Kidney glomerular epithelial cell (primary cell): ENCODE measurements around the gene HELT.
"Not testable (repeated sequence)": the region's sequence is repeated elsewhere in the genome, so short reads cannot be mapped to it uniquely, and the experiment has no call there.

Experiments
- DNase-seq: peaks from one replicate; lab custom pipeline; 2025; lab: John Stamatoyannopoulos, UW

HELT gene

DNA sequence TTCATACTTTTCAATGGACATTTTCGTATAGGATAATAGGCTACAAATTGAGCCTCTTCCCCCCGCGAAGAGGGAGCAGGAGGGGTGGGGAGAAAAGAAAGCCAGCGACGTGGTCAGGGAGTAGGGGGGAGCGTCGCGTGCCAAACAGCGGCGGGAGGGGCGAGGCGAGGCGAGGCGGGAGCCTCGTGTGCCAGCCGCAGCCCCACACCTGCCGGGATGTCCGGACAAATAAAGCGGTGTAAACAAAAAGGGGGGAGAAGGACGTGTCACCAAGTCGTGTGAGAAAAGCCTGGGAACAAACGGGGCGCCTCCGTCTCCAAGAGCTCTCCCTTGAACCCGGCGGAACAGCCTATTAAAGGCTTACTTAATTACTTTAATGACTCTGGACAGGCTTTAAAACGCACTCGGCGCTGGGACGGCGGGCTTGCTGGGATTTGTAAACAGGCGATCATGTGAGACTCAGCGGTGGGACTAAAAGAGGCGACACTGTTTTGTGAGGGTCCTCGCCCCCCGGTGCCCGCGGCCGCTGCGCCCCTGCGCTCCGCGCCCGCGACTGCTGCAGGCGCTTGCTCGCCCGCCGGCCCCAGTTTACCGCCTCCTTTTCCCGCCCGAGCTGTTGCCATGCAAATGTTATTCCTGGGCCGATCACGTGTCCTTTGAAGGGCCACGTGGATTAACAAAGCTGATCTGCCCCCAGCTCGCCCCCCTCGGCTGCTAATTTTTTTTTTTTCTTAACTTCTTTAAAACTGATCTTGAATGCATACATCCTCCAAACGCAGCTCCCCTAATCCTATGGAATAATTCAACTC lies at the start of gene HELT:
Gene HELT (plus strand): TSS at position 527 of the 809 bp plus-strand sequence. CDS start 439 bp downstream, outside the sequence.
- no peak for DNase-seq

- no peak for DNase-seq
Observed at GRCh38 chr4:184968784-184969201, 49.5 kb upstream of the HELT start.

GRCh38 chr4:184969610-184970009 lies 48.7 kb upstream of the HELT start:
- DNase-seq: no peak

GRCh38 chr4:184972991-184973390 lies 45.3 kb upstream of the HELT start:
- no peak for DNase-seq

DNA sequence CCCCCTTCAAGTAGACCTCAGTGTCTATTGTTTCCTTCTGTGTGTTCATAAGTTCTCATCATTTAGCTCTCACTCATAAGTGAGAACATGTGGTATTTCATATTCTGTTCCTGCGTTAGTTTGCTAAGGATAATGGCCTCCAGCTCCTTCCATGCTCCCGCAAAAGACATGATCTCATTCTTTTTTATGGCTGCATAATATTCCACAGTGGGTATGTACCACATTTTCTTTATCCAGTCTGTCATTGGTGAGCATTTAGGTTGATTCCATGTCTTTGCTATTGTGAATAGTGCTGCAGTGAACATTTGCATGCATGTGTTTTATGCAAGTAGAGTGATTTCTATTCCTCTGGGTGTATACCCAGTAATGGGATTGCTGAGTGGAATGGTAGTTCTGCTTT lies 41.9 kb upstream of the HELT start:
- not testable (repeated sequence) for DNase-seq

DNA sequence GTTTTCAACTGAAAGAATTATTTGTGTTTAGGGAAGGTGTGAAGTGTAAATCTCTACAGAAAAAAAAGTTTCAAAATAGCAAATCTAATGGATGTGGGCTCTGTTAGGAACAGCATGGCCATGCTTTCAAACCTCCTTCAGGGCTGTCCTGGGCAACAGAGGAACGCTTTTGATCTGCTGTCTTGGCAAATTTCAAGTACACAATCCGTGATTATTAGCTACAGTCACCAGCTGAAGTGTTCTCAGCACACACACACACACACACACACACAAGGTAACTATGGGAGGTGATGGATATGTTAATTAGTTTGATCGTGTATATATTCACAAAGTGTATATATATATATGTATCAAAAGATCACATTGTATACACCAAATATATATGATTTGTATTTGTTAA lies 40.5 kb upstream of the HELT start:
- DNase-seq: no peak

- DNase-seq: no peak
Observed at GRCh38 chr4:184978211-184978610, 40.1 kb upstream of the HELT start.

DNA sequence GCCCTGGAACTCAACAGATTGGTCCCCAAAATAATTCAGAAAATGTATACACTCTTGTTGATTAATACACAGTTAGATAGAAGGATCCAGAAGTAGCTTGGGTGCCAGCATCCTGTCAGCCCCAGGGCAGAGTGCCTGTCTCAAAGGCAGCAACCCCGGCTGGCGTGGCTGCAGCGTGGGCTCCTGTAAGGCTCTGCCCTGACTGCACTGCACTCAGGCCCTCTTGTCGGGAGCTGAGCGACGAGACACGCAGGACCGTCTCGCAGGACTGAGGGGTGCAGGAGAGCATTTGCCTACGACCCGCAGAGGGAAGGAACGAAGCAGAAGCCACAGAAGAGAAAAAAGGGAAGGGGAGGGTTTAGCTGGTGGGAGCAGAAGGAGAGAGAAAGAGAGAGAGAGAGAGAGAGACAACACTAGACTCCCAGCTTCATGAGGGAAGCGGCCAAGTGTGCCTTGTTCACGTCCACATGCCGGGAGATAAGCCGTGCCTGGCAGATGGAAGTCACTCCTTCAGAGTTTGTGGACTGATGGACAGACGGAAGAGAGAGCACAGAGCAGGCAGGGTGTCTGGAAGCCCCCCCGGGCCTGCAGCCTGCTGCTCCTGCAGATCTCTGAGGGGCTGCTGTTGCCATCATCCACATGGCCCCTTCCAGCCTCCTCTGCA lies 38.7 kb upstream of the HELT start:
- DNase-seq: no peak

GRCh38 chr4:184980261-184980660 lies 38.0 kb upstream of the HELT start:
- DNase-seq: no peak

DNA sequence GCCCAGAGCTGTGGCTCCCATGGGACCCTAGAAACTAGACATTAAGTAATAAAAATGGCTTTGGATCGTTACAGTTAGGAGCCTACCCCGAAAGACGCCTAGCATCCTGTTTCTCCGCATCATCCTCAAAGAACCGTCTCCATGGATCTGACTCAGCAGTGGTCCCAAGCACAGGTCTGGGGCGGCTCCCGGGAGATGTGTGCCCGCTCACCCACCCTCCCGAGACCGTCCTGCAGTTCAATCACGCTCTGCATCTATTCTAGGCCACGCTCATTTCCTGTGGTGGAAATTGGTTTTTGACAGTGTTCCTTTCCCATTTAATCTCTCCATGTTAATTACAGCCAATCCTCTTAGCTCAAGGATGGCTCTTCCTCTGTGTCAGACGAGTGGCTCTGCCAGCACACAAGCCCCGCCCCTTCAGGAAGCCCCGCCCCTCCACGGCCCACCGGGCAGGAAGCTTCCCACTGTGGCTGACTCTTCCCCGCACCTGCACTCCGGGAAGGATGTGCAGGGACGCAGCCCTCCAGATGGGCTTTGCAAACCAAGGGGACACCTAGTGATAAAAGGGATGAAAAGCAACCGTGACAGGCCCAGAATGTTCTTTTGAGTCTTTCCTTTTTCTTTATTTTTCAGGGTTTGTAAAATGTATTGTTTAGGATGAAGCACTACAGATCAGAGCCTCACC lies 34.5 kb upstream of the HELT start:
- peak; percentile 69 for DNase-seq

DNA sequence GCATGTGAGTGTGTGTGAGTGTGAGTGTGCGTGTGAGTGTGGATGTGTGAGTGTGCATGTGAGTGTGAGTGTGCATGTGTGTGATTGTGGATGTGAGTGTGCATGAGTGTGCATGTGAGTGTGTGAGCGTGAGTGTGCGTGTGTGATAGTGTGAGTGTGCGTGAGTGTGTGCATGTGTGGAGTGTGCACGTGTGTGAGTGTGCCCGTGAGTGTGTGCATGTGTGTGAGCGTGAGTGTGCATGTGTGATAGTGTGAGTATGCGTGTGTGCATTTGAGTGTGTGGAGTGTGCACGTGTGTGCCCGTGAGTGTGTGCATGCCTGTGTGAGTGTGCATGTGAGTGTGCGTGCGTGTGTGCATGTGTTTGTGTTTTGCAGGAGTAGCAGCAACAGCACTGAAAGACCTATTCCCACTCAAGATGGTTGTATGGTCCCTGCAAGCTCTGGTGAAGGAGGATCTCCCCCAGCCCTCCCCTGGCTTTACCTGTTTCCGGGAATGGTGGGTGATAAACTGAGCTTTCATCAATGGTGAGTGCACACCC lies 30.7 kb upstream of the HELT start:
- no peak for DNase-seq

DNA sequence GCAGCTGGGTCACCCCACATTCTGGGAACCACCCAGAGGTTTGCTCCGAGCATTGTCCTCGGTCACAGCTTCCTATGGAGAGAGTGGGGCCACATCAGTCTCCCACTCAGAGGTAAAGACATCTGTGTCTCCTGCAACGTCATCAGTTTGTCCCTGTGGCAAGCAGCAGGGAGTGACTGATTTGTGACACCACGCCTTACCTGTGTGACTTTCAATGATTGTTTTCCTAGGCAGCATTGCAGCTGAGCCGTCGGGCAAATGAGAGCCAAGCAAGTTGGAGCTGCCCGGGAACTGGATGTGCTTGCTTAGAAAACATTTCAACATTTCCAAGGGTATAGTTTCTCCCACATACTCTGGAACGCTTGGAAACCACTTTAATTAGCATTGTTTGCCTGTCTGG lies 29.7 kb upstream of the HELT start:
- no peak for DNase-seq

GRCh38 chr4:184989283-184989682 lies 29.0 kb upstream of the HELT start:
- DNase-seq: not testable (repeated sequence)

- not testable (repeated sequence) for DNase-seq
Observed at GRCh38 chr4:184990131-184990530, 28.2 kb upstream of the HELT start.

DNA sequence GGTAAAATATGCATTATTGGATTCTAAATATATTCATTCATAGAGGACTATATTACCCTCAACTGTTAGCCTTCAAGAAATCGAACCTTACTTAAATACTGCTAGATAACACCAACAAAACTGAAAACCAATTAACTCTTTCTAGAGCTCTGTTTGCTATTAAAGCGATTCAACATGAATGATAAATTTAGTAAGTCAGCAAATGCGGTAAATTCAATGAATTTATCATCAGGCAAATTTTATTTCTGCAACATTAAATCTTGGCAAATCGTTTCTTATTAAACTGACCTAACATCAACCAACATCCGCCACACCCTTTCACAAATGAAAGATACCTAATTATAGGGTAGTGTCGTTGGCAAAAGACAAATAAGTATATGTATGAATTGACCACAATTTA lies 26.4 kb upstream of the HELT start:
- DNase-seq: no peak

DNA sequence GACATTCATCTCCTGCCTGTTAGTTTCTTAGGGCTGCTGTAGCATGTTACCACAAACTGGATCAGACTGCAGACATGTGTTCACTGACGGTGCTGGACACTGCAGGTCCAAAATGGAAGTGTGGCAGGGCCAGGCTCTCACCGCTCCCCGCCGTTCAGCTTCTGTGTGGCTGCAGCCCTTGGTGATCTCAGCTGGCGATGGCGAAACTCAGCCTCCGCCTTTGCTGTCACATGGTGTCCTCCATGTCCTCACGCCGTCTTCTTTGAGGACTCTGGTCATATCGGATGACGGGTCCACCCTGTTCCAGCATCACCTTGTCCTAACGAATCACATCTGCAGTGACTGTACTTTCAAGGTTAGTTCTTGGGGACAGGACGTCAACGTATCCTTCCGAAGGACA lies 25.9 kb upstream of the HELT start:
- no peak for DNase-seq

DNA sequence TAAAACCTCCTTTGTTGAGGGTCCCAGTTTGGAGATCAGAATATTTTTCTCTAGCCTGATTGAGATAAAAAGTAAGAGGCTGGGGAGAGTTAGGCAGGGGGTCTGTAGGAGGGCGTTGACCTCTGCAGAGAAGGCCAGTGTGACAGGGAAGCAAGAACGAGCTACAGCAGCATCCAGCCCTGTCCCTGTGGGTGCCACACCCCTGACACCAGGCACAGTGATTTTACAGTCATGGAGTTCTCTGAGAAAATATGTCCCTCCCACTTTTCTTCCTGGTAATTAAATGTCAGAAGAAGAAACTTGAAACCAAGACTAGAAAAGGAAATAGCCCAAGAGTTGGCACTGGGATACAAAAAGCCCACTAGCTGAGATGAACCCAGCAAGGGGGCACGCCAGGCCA lies 25.0 kb upstream of the HELT start:
- no peak for DNase-seq

- no peak for DNase-seq
Observed at GRCh38 chr4:184994010-184994622, 24.2 kb upstream of the HELT start.

GRCh38 chr4:184994623-184995010 lies 23.7 kb upstream of the HELT start:
- no peak for DNase-seq

- not testable (repeated sequence) for DNase-seq
Observed at GRCh38 chr4:184997656-184998055, 20.6 kb upstream of the HELT start.

GRCh38 chr4:185002784-185003183 lies 15.5 kb upstream of the HELT start:
- DNase-seq: no peak
